Epithelial cell of esophagus (primary cell): Measurements from ENCODE around the gene TDP2.

Experiments
- DNase-seq: peaks from one replicate; pipeline ENCODE4 v3.0.0; 2010; ENCODE audit warnings: low read depth
- H3K4me3 ChIP-seq: 2 replicates; pipeline ENCODE4 v1.5.1; 2011; ENCODE audit warnings: mild to moderate bottlenecking, low read length, control low read depth
- CTCF ChIP-seq: IDR thresholded peaks from 2 replicates; pipeline ENCODE4 v1.5.1; 2011; ENCODE audit warnings: low read depth, mild to moderate bottlenecking, low read length, control low read depth, inconsistent platforms; ENCODE audit not compliant: insufficient read depth; ENCODE audit errors: missing control alignments

Gene TDP2, protein sequence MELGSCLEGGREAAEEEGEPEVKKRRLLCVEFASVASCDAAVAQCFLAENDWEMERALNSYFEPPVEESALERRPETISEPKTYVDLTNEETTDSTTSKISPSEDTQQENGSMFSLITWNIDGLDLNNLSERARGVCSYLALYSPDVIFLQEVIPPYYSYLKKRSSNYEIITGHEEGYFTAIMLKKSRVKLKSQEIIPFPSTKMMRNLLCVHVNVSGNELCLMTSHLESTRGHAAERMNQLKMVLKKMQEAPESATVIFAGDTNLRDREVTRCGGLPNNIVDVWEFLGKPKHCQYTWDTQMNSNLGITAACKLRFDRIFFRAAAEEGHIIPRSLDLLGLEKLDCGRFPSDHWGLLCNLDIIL

DNA sequence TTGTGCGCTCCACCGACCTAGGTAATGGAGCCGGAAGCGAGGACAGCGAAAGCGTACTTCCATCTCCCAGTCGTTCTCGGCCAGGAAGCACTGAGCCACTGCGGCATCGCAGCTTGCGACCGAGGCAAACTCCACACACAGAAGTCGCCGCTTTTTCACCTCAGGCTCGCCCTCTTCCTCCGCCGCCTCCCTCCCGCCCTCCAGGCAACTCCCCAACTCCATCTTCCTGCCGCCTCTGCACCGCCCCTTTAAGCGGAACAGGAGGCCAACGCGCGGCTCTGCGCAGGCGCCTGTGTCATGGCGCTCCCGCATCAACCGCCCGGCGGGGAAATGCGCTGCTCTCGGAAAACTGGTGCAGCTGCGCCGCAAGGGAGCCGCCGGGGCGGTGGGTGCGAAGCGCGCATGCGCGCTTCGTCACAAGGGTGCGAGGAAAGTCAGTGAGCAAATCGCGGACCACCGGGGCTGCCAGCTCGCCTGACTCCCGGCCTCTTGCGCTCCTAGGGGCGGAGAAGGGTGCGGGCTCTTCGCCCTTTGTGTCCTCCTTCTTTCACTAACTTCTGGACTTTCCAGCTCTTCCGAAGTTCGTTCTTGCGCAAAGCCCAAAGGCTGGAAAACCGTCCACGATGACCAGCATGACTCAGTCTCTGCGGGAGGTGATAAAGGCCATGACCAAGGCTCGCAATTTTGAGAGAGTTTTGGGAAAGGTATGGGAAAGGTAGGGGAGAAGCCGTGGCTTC lies at the start of gene TDP2, which contains the start of gene ACOT13:
Gene TDP2, minus strand, starts transcription at position 259 of the 737 bp plus-strand sequence. Its CDS starts 37 bp downstream, at position 222.
Gene ACOT13, plus strand, starts transcription at position 437 of the 737 bp plus-strand sequence. Its CDS starts 187 bp downstream, at position 624.
- peak; percentile 25 for TF ChIP-seq CTCF
- H3K4me3 ChIP-seq: peak within 1 kb of the TSS; percentile 98
- peak; percentile 97 for DNase-seq

DNA sequence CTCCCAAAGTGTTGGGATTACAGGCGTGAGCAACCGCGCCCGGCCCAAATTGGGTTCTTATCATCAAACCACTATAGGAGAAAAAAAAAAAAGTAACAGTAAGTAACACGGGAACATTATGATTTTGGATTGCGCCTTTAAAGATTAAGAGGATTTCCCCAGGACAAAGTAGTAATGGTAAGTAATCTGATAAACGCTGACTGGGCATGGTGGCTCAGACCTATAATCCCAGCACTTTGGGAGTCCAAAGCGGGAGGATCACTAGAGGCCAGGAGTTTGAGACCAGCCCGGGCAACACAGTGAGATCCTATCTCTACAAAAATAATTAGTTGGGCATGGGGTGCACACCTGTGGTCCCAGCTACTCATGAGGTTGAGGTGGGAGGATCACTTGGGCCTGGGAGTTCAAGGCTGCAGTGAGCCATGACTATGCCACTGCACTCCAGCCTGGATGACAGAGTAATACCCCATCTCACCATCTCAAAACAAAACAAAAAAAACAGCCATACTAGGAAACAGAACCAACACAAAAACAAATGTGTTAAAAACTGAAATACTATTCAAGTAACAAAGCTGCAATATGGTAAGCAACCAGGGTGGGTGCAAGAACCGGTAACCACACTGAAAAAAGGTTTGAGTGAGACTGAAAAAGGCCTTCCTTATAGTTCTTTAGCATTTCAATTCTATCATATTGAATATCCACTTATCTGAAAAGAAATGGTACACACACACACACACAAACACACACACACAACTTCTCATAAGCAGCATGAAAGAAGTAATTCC lies 44.0 kb upstream of the TDP2 start:
- no peak for DNase-seq
- H3K4me3 ChIP-seq: no peak overlapping the region
- TF ChIP-seq CTCF: no peak

GRCh38 chr6:24709014-24709711 lies 42.5 kb upstream of the TDP2 start:
- no peak for TF ChIP-seq CTCF
- DNase-seq: no peak
- no peak overlapping the region for H3K4me3 ChIP-seq

GRCh38 chr6:24708612-24709011 lies 41.9 kb upstream of the TDP2 start:
- H3K4me3 ChIP-seq: no peak overlapping the region
- DNase-seq: no peak
- TF ChIP-seq CTCF: no peak

DNA sequence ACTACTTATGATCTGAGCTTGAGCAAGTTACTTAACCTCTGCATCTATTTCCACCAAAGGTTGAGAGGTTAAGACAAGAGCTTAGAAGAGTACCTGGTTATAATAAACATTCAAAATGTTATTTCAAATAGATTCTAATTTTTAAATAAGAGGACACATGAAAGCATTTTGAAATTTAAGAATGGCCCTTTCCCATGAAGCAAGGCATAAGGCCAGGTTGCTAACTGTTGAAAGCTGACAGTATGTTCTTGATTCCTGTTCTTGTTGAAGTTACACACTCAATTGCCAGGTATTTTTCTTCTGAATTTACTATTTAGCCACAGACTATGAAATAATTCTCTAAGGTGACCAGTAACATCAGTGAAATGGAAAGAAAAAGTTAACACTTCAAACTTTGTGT lies 37.8 kb upstream of the TDP2 start:
- no peak for TF ChIP-seq CTCF
- no peak overlapping the region for H3K4me3 ChIP-seq
- no peak for DNase-seq

DNA sequence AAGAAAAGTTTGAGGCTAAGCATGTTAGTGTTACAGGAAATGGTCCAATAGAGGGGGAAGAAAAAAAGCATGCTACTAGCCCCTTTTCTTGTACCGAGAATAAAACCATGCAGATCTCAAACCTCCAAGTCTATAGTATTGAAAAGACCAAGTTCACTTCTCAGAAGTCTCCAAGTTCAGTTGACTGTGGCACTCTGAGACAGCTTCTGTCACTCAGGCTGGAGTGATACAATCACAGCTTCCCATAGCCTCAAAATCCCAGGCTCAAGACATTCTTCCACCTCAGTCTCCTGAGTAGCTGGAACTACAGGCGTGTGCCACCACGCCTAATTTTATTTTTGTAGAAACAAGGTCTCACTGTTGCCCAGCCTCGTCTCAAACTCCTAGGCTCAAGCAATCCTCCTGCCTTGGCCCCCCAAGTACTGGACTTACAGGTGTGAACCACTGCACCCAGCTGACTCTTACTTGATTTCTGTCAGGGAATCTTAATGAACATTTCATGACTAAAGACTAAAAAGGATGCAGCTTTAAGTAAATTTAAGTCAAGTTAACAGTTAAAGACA lies 36.1 kb upstream of the TDP2 start:
- no peak overlapping the region for H3K4me3 ChIP-seq
- no peak for DNase-seq
- TF ChIP-seq CTCF: no peak
